Left renal cortex interstitium (tissue), 4 donors: Measurements from ENCODE around the gene YES1. TPM values are rescaled to one million over a fixed set of nuclear protein-coding genes. Genes with fewer than 3 reads are reported as not detected.

Source experiments
- DNase-seq, 4 donors: peaks; one replicate each; pipeline ENCODE4 v3.0.0-alpha.2; 2013; ENCODE audit warnings: low read depth in 4 of 4, low spot score in 2 of 4, missing footprints in 1 of 4
- polyA plus RNA-seq, 4 donors: library from polyadenylated mRNA; unstranded; fragments of 120-200 nt; gene quantifications; one replicate each; pipeline ENCODE4 v1.2.1, GENCODE V29; 2013; ENCODE audit not compliant: insufficient read length in 4 of 4

Gene YES1
- polyA plus RNA-seq, result 10 to 100 TPM; 60.8 to 71.2 (median 69.0) TPM

GRCh38 chr18:811892-812375, at the start of gene YES1:
TSS of gene YES1 (minus strand) at chr18:812242. CDS start at chr18:756827, 55,415 bp downstream.
- peak in 1 of 4 donors; percentile 63 for DNase-seq

DNA sequence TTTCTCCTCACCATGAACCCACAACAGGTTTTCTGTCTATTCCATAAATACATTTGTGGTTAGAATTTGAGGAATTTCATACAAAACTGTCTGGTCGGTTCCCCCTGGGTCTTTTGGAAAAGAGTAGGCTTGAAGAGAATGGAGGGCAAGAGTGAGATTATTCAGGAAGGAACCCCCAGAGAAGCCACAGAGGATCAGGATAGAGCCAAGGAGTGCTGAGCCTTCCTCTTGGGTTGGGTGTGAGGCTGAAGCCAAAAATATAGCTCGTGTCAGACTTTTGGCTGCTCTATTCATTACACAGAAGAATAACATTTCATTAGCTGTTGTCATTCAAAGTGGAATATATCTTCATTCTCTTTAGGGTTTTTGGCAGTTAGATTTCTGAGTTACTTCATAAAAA, 45.9 kb upstream of the YES1 start:
- no peak for DNase-seq

DNA sequence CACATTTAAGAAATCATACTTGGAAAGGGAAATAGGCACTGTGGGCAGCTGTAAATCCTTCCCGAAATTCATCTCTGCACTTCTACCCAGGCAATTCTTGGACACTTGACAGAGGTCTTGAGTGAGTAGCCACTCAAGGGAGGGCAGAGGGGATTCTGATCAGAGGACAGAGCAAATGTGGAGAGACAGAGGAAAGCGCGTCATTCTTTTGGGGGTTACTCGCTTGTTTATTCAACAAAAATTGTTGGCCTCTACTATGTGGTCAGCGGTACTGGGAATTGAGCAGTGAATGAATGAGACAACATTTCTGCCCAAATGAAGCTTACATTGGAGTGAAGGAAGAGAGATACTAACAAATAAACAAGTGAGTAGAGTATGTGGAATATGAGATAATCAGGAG, 41.4 kb upstream of the YES1 start:
- DNase-seq, result no peak

DNA sequence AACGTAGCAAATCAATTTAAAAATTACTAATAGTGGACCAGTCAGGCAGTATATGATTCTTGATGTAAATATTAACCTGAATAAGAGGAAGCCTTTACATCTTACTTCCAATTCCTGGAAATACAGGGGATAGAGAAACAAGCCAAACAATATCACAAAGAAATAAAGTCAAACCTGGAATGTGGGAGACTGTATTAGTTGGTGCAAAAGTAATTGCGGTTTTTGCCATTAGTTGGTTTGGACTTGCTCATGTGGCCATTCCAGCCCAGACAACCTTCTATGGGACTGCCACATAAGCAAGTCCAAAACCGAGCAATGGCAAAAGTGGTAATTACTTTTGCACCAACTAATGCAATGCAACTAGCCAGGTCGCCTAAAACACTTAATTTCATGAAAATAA, 38.9 kb upstream of the YES1 start:
- DNase-seq, result no peak

- DNase-seq, result no peak
These were observed 37.0 kb upstream of the YES1 start for GRCh38 chr18:849021-849420.

DNA sequence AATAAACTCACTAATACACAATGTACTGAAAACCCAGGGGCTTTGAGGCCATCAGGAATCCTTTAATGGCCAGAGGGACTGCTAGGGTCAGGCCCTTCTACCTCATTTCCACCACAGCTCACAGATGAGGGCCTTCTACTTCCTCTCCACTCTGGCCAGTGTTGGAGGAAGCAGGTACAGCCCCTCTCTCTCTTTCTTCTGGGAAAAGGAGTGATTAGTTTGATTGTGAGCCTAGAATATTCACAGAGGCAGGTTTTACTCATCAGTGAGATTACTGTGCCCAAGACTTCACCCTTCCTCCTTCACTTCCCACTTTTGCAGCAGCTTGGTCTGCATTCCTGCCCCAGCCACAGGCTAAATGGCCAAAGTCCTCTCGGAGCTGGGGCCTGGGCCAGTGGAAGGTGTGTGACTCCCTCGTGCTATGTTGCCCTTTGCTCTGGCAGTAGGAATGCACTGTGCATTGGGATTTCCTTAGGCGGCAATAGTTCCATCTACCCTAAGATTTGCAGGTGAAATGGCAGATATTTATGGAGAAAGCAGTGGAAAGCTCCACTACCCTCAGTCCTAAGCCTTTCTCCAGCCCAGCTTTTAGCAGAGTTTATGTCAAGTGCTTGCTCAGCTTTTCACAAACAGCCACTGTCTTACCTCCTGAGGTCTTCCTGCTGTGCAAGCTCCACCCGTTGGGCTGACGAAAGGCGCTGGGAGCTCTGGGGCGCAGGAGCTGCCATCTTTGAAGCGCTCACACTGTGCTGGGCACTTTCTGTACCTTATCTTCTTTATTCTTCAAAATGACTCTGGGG, 36.2 kb upstream of the YES1 start:
- no peak for DNase-seq

- DNase-seq, result no peak
These were observed 33.2 kb upstream of the YES1 start for GRCh38 chr18:845152-845819.

GRCh38 chr18:841647-842370, 29.8 kb upstream of the YES1 start:
- no peak for DNase-seq

DNA sequence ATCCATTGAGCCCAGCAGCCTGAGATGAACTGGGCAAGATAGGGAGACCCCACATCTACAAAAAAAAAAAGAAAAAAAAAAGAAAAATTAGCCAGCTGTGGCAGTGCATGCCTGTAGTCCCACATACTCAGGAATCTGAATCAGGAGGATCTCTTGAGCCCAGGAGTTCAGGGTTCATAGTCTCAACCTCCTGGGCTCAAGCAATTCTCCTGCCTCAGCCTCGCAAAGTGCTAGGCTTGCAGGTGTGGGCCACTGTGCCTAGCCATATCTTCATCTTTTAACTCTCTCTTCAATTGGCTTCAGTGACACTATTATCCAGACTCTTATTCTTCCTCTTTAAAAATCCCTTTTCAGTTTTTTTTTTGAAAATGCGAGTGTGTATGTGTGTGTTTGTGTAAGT, 28.5 kb upstream of the YES1 start:
- DNase-seq, result no peak

DNA sequence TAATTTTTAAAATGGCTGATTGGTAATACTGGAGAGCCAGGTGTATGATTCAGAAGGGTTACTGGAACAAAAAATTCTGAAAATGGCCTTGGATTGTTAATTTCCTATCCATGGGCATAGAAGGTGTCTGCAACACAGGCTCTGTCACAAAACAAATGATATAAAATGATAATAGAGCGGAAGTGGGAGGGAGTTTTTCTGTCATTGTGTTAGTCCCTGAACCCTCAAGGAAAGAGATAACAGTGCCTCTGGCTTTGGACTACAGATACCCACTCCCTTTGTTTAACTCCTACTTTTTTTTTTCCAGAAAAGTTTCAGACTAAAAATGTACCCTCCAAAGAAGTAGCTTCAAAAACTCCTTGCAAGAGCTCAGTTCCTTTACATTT, 28.0 kb upstream of the YES1 start:
- no peak for DNase-seq

DNA sequence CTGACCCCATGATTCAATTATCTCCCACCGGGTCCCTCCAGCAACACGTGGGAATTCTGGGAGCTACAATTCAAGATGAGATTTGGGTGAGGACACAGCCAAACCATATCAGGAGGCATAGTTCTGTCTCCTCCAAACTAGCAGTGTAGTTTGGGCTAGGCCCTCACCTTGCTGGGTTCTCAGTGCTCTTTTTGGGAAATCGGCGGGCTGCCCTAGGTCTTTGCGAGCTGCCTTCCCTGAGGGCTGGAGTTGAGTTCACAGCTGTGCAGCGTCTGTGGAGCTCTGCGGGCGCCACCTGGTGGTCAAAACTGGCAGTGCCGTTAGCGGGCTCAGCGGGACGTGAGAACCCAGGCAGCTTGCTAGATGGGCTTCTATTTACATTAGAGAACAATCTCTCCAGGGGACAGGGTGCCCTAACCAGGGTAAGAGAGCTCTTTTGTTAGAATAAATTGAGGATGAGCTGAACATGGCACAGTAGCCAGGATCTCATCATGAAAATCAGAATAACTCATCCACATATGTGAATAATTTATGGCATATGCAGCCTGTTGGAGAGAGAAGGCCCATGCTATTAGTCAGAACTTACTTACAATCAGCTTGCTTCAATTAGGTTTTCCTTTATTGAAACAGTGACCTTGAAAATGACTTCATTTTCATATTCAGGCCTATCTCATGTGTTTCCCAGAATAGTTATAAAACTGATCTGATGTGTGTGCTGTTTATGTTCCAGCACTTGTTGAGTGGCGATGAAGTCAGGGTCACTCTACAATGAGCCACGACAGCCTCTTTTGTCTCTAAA, 27.4 kb upstream of the YES1 start:
- peak in 2 of 4 donors; percentile 67 to 78 for DNase-seq

GRCh38 chr18:837922-838321, 25.9 kb upstream of the YES1 start:
- no peak for DNase-seq

GRCh38 chr18:834082-834720, 22.2 kb upstream of the YES1 start:
- DNase-seq, result no peak

DNA sequence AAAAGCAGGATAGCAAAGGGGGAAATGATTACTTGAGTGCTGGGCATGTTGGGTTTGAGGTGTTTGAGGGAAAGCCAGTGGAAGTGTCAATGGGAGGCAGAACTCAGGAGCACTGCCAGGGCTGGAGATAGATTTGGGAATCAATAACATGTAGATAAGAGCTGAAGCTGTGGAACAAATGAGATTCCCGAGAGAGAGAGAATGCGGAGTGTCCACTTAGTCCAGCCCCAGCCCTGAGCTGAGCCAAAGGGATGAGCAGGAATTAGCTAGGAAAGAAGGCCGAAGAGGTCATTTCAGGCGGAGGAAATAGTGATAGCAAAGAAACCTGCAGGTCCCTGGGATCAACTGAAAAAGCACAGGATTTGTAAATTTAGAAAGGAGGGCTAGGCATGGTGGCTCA, 21.2 kb upstream of the YES1 start:
- DNase-seq, result no peak

GRCh38 chr18:832085-832681, 20.1 kb upstream of the YES1 start:
- DNase-seq, result no peak

GRCh38 chr18:830315-830901, 18.4 kb upstream of the YES1 start:
- DNase-seq, result no peak

GRCh38 chr18:829432-829831, 17.4 kb upstream of the YES1 start:
- no peak for DNase-seq

DNA sequence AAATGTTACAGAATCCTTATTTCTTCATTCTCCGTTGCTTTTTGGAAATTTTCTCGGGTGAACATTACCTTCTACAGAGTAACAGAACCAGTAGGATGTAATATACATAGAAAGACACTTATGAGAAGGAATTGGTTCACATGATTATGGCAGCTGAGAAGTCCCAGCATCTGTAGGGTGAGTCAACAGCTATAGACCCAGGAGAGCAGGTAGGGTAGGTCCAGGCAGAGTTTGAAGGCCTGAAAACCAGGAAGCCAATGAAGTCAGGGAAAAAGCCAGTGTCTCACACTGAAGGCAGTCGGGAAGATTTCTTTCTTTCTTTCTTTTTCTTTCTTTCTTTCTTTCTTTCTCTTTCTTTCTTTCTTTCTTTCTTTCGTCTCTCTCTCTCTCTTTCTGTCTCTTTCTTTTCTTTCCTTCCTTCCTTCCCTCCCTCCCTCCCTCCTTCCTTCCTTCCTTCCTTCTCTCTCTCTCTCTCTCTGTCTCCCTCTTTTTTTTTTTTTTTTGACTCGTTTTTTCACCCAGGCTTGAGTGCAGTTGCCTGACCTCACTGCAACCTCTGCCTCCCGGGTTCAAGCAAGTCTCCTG, 15.1 kb upstream of the YES1 start:
- DNase-seq, result no peak
